ENCODE results near the gene YTHDF1. TPM values are rescaled to one million over a fixed set of nuclear protein-coding genes. Genes with fewer than 3 reads are reported as not detected.

YTHDF1 gene
- total RNA-seq, 1 experiment from 2014 or later: 196 TPM

GRCh38 chr20:63168861-63169260, 47.1 kb downstream of the YTHDF1 start:
- POLR2A ChIA-PET: no interaction called here
- 0 out of 2 replicates have a peak, but pooled peaks cover 5% of the 10 kb centered on the region for H3K9me3 ChIP-seq
- CTCF ChIA-PET: no interaction called here
- H3K27ac Mint-ChIP-seq (ENCODE audit: unreplicated experiment): no peak overlapping the region
- H3K4me3 Mint-ChIP-seq (ENCODE audit: unreplicated experiment): no peak overlapping the region
- TF ChIP-seq CTCF (IDR thresholded peaks at IDR 0.05; ENCODE audit: insufficient read depth in 1 of 2, low read depth in 1 of 2, low read length in 1 of 2, severe bottlenecking in 1 of 2, unreplicated experiment in 1 of 2): no peak
- peak in 1 of 2 experiments; percentile 36 for DNase-seq
- peaks cover 22% of the 10 kb centered on the region for H3K27me3 Mint-ChIP-seq (ENCODE audit: insufficient read depth, unreplicated experiment)
- peaks cover 3% of the 10 kb centered on the region; the same call in 1 of the 2 replicates for H3K4me1 ChIP-seq
- H3K4me1 Mint-ChIP-seq (ENCODE audit: low read depth, unreplicated experiment): peaks cover 6% of the 10 kb centered on the region
- BruUV-seq (replicated peaks): no TSS peak
- intact Hi-C loops (cut with micrococcal nuclease; ENCODE audit: unreplicated experiment): no loop called here
- peaks cover 19% of the 10 kb centered on the region for H3K36me3 Mint-ChIP-seq (ENCODE audit: insufficient read depth, unreplicated experiment)
- no peak overlapping the region for H3K4me3 ChIP-seq (ENCODE audit: low read depth, low read length)
- peaks cover 5% of the 10 kb centered on the region; the same call in 1 of the 2 replicates for H3K27me3 ChIP-seq (replicated peaks; ENCODE audit: control insufficient read depth, insufficient read depth, low read length)
- H3K36me3 ChIP-seq (ENCODE audit: control insufficient read depth, insufficient read depth, low read length): no peaks in the 10 kb centered on the region
- H3K9me3 Mint-ChIP-seq (ENCODE audit: unreplicated experiment): peaks cover 10% of the 10 kb centered on the region

DNA sequence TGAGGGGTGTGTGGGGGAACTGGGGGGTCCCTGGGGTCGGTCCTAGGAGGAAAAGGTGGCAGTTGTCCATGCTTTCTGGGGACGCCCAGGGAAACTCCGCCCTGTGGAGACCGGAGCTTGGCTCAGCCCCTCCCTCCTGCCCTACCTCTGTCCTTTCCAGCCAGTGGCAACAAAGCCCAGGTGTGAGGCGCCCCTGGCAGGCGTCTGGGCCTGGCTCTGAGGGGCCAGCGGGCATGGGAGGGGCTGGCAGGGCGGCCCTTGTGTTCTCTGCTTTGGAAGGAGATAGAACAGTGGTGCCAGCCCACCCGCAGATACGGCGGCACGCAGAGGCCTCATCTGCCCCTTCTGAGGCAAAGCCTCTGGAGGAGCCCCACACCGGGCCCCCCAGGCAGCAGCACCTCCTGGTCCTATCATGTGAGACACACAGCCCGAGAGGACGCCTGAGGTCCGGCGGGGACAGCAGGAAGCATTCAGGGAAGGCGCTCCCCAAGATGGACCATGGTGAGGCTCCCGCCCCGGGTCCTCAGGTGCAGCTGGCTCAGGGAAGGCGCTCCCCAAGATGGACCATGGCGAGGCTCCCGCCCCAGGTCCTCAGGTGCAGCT, 47.9 kb downstream of the YTHDF1 start:
- Mint-ChIP-seq H3K4me3 (ENCODE audit: unreplicated experiment) (no peak overlapping the region), H3K27me3 (ENCODE audit: insufficient read depth, unreplicated experiment) (peaks cover 25% of the 10 kb centered on the region), H3K36me3 (ENCODE audit: insufficient read depth, unreplicated experiment) (peaks cover 19% of the 10 kb centered on the region), H3K27ac (ENCODE audit: unreplicated experiment) (no peak overlapping the region), H3K4me1 (ENCODE audit: low read depth, unreplicated experiment) (peaks cover 6% of the 10 kb centered on the region), H3K9me3 (ENCODE audit: unreplicated experiment) (peaks cover 10% of the 10 kb centered on the region)
- peak in 1 of 2 experiments; percentile 42 for DNase-seq
- H3K27me3 ChIP-seq (replicated peaks; ENCODE audit: control insufficient read depth, insufficient read depth, low read length): peaks cover 5% of the 10 kb centered on the region; the same call in 1 of the 2 replicates
- POLR2A ChIA-PET: no interaction called here
- H3K4me1 ChIP-seq: no peaks in the 10 kb centered on the region
- H3K4me3 ChIP-seq (ENCODE audit: low read depth, low read length): no peak overlapping the region
- no peak for TF ChIP-seq CTCF (IDR thresholded peaks at IDR 0.05; ENCODE audit: insufficient read depth in 1 of 2, low read depth in 1 of 2, low read length in 1 of 2, severe bottlenecking in 1 of 2, unreplicated experiment in 1 of 2)
- CTCF ChIA-PET: interaction anchor here (1.0 kb wide), 1 partner anchor 47 kb away, joined by 5 read pairs; no protein-coding TSS in a partner anchor
- H3K9me3 ChIP-seq: 0 out of 2 replicates have a peak, but pooled peaks cover 5% of the 10 kb centered on the region
- BruUV-seq (replicated peaks): no TSS peak
- no peaks in the 10 kb centered on the region for H3K36me3 ChIP-seq (ENCODE audit: control insufficient read depth, insufficient read depth, low read length)
- intact Hi-C loops (cut with micrococcal nuclease; ENCODE audit: unreplicated experiment): no loop called here

DNA sequence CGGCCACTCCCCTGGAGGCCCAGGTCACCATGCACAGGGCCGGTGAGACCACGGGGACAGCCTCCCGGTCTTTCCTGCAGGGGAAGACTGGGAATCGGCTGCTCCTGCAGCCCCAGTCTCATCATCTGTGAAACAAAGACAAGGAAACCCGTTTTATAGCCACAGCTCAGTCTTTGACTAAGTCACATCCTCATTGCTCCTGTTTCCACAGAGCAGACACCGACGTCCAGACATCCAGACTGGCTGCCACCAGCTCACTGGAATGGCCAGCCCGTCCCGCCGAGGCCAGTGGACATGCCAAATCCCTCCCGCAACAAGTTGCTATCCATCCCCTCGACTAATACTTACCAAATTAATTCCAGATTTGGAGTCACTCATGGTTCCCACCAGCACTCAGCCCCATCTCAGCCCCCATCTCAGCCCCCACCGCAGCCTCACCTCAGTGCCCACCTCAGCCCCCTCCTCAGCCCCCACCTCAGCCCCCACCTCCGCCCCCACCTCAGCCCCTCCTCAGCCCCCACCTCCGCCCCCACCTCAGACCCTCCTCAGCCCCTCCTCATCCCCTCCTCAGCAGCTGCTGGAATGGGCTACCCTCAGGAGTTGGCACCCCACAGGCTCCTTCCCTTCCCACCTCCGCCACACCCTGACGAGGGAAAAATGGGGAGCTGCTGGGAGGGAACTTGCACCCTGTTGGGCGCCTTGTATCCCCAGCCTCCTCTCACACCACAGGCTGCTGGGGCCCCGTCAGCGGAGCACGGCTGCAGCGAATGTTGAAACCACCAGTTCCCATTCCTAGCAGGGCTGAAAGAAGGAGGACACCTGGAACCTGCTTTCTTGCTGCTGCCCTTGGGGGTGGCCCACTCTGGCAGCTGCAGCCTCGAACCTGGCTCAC, 48.7 kb downstream of the YTHDF1 start:
- Mint-ChIP-seq H3K4me1 (ENCODE audit: low read depth, unreplicated experiment) (peaks cover 6% of the 10 kb centered on the region), H3K27ac (ENCODE audit: unreplicated experiment) (no peak overlapping the region), H3K36me3 (ENCODE audit: insufficient read depth, unreplicated experiment) (peaks cover 19% of the 10 kb centered on the region), H3K4me3 (ENCODE audit: unreplicated experiment) (no peak overlapping the region), H3K27me3 (ENCODE audit: insufficient read depth, unreplicated experiment) (peaks cover 30% of the 10 kb centered on the region), H3K9me3 (ENCODE audit: unreplicated experiment) (peaks cover 10% of the 10 kb centered on the region)
- BruUV-seq (replicated peaks): no TSS peak
- Histone ChIP-seq H3K4me3 (ENCODE audit: low read depth, low read length) (no peak overlapping the region), H3K27me3 (replicated peaks; ENCODE audit: control insufficient read depth, insufficient read depth, low read length) (peaks cover 6% of the 10 kb centered on the region; the same call in 1 of the 2 replicates), H3K4me1 (no peaks in the 10 kb centered on the region), H3K36me3 (ENCODE audit: control insufficient read depth, insufficient read depth, low read length) (no peaks in the 10 kb centered on the region), H3K9me3 (0 out of 2 replicates have a peak, but pooled peaks cover 5% of the 10 kb centered on the region)
- peak in 1 of 2 experiments; percentile 64 for DNase-seq
- POLR2A ChIA-PET: no interaction called here
- no peak for TF ChIP-seq CTCF (IDR thresholded peaks at IDR 0.05; ENCODE audit: insufficient read depth in 1 of 2, low read depth in 1 of 2, low read length in 1 of 2, severe bottlenecking in 1 of 2, unreplicated experiment in 1 of 2)
- intact Hi-C loops (cut with micrococcal nuclease; ENCODE audit: unreplicated experiment): no loop called here
- CTCF ChIA-PET: interaction anchor here (0.6 to 1.0 kb wide), 2 partner anchors 48 to 222 kb away, joined by 4 to 5 read pairs; no protein-coding TSS in a partner anchor

All from Caco-2 (cell line).